C4-2B (cell line): ENCODE measurements around the gene ALKAL2.
A peak's percentile ranks its signal among the peaks of the same experiment; 100 is the strongest.

Experiments used
- H3K27ac ChIP-seq: fragments of 450-650 bp; 2 replicates; pipeline ENCODE4 v1.5.1; 2017
- CTCF ChIP-seq: fragments of 450-650 bp; conservative IDR thresholded peaks from 2 replicates; pipeline ENCODE4 v1.5.1; 2017; ENCODE audit warnings: mild to moderate bottlenecking
- ZFX ChIP-seq: fragments of 450-650 bp; IDR thresholded peaks from 2 replicates; pipeline ENCODE4 v1.6.1; 2017

The ALKAL2 gene

DNA sequence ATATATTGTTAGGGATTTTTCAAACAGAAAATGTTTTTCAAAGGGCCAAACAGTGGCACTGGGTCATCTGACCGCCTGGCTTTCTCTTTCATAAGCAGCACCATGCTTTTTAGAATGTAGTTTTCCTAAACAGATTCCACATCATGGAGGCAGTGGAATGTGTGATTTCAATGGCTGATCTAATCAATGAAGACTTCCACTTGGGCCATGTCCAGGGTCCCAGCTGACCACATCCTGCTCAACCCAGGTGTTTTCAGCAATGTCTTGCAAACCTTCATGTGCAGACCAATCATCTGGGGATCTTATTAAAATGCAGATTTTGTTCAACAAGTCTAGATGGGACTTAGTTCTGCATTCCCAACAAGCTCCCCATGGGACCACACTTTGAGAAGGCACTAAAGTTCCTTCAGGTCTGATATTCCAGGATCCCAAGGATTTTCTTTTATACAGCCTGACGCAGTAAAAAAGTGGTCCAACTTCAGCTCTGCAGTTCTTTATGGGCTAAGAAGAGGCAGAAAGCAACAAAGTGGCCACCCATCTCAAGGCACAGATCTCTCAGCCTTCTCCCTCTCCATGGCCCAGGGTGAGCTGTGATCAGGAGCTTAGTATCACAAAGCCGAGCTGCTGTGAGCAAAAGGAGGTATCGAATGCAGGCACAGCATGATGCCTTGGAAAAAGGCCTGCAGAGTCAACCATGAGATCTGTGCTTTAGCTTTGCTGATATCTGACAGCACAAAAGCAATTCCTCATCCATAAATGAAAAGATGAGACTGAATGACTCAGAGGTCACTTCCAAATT lies 3.7 kb downstream of the ALKAL2 start:
- peak overlapping the region; percentile 53 for H3K27ac ChIP-seq

GRCh38 chr2:282371-283263 lies 5.3 kb downstream of the ALKAL2 start:
- TF ChIP-seq ZFX: no peak
- no peak for TF ChIP-seq CTCF
- no peak overlapping the region for H3K27ac ChIP-seq

More for the DNA sequence above, 3.7 kb downstream of the ALKAL2 start:
- TF ChIP-seq ZFX: no peak
- no peak for TF ChIP-seq CTCF

DNA sequence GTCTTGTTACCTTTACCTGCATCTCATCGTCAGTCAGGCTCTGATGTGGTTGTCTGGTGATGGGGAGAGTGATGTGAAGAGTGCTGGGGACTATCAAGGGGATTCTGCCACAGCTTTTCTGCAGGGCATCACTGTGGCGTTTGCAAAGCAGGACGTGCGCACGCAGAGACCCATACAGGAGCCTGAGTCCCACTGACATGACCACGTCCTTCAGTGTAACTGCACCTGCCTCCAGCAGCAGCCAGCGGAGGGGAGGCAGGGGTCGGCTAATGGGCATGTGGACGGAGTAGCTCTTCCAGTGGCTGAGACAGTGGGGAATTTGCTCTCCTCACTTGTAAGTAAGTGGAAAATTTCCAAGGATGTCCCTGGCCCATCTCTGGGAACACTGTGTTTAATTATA lies 6.5 kb downstream of the ALKAL2 start:
- no peak overlapping the region for H3K27ac ChIP-seq
- no peak for TF ChIP-seq CTCF
- no peak for TF ChIP-seq ZFX

DNA sequence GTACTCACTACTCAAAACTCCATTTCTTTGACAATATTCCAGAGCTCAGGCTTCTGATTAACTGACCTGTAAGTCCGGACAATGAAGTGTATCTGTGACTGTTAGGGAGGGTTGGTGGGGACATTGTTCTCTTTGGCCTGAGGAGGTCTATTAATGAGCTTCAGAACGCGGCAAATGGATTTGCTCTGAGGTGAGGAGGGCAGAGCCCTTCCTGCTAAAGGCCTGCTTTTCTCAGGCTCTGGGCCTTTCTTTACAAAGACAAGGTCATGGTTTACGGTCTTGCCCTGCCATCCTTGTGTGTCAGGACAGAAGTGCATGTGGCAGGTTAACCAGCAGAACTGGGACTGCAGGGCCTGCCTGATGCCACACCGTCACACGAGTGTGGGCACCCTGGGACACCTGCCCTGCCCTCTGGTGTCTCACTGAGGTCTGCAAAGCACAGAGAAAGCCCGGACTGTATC lies 7.2 kb downstream of the ALKAL2 start:
- H3K27ac ChIP-seq: no peak overlapping the region

GRCh38 chr2:279956-280649 lies 7.8 kb downstream of the ALKAL2 start:
- H3K27ac ChIP-seq: no peak overlapping the region
- TF ChIP-seq CTCF (no peak), ZFX (no peak)

More for the DNA sequence above, 7.2 kb downstream of the ALKAL2 start:
- TF ChIP-seq CTCF (no peak), ZFX (no peak)

GRCh38 chr2:279366-279765 lies 8.5 kb downstream of the ALKAL2 start:
- no peak for TF ChIP-seq CTCF
- TF ChIP-seq ZFX: no peak
- no peak overlapping the region for H3K27ac ChIP-seq
